GM23338 (cell line): ENCODE measurements around the gene CDC45.

Experiments
- CREB1 ChIP-seq: fragments of 250-450 bp; sonication (Bioruptor Pico); IDR thresholded peaks from 2 replicates; pipeline ENCODE4 v1.5.0; 2020; ENCODE audit warnings: low read depth, mild to moderate bottlenecking, moderate library complexity
- CTCF ChIP-seq, 2 experiments: fragments of 200-600 bp in 1 of 2; sonication (generic) in 1 of 2; conservative IDR thresholded peaks; 2 replicates each; pipeline versions ENCODE4 v1.5.1 to v1.6.1; 2016 to 2017; ENCODE audit warnings: antibody characterized with exemption in 2 of 2, low read depth in 2 of 2, mild to moderate bottlenecking in 2 of 2, moderate library complexity in 1 of 2
- EZH2 ChIP-seq: fragments of 200-600 bp; sonication (generic); IDR thresholded peaks from one replicate; pipeline ENCODE4 v1.8.0; 2017; ENCODE audit warnings: antibody characterized with exemption, mild to moderate bottlenecking, low read depth; ENCODE audit not compliant: unreplicated experiment
- POLR2AphosphoS5 ChIP-seq: IDR thresholded peaks from 2 replicates; pipeline ENCODE4 v1.6.1; 2016; ENCODE audit warnings: antibody characterized with exemption, low read depth
- REST ChIP-seq: IDR thresholded peaks from one replicate; pipeline ENCODE4 v1.6.1; 2018; ENCODE audit warnings: antibody characterized with exemption; ENCODE audit not compliant: unreplicated experiment

GRCh38 chr22:19530751-19531150 is 51.0 kb downstream of the CDC45 start:
- no peak for TF ChIP-seq CREB1 (CRISPR knock-in tag)
- no peak for TF ChIP-seq CTCF (conservative IDR thresholded peaks at IDR 0.05; ENCODE audit: low read depth in 2 of 2)
- TF ChIP-seq EZH2, result no peak
- no peak for TF ChIP-seq REST
- no peak for TF ChIP-seq POLR2AphosphoS5
